ES-I3 (cell line): ENCODE data around the gene MEG3.

Experiments used
- H3K36me3 ChIP-seq: 2 replicates; pipeline ENCODE4 v1.6.1; 2013; ENCODE audit warnings: mild to moderate bottlenecking, low read length, control low read depth, moderate library complexity; ENCODE audit not compliant: insufficient read depth
- H3K4me1 ChIP-seq: 2 replicates; pipeline ENCODE4 v1.6.1; 2013; ENCODE audit warnings: mild to moderate bottlenecking, control low read depth, low read length; ENCODE audit not compliant: insufficient read depth
- H3K9ac ChIP-seq: 2 replicates; pipeline ENCODE4 v1.6.1; 2013; ENCODE audit warnings: low read depth, mild to moderate bottlenecking, low read length, moderate library complexity
- H3K9me3 ChIP-seq: 2 replicates; pipeline ENCODE4 v1.6.1; 2013; ENCODE audit warnings: mild to moderate bottlenecking, low read length, moderate library complexity; ENCODE audit not compliant: control insufficient read depth, insufficient read depth

The MEG3 gene

GRCh38 chr14:100824901-100825712 lies 811 bp upstream of the MEG3 start:
- Histone ChIP-seq H3K9ac (no peak overlapping the region), H3K36me3 (no peaks in the 10 kb centered on the region), H3K4me1 (0 out of 2 replicates have a peak, but pooled peaks cover 4% of the 10 kb centered on the region), H3K9me3 (no peaks in the 10 kb centered on the region)

- Histone ChIP-seq H3K9ac (no peak overlapping the region), H3K4me1 (peaks cover 10% of the 10 kb centered on the region; the same call in 1 of the 2 replicates), H3K36me3 (no peaks in the 10 kb centered on the region), H3K9me3 (no peaks in the 10 kb centered on the region)
These were observed 628 bp downstream of the MEG3 start for GRCh38 chr14:100826391-100827100.

GRCh38 chr14:100827101-100828021 lies 1.4 kb downstream of the MEG3 start:
- H3K9me3 ChIP-seq: no peaks in the 10 kb centered on the region
- no peaks in the 10 kb centered on the region for H3K36me3 ChIP-seq
- H3K9ac ChIP-seq: no peak overlapping the region

GRCh38 chr14:100828031-100828769 lies 2.3 kb downstream of the MEG3 start:
- H3K9ac ChIP-seq: no peak overlapping the region
- H3K4me1 ChIP-seq: peaks cover 14% of the 10 kb centered on the region
- no peaks in the 10 kb centered on the region for H3K36me3 ChIP-seq
- H3K9me3 ChIP-seq: no peaks in the 10 kb centered on the region; the same call in 1 of the 2 replicates

More at GRCh38 chr14:100827101-100828021, 1.4 kb downstream of the MEG3 start:
- peaks cover 11% of the 10 kb centered on the region for H3K4me1 ChIP-seq

GRCh38 chr14:100830681-100831080 lies 4.8 kb downstream of the MEG3 start:
- H3K9me3 ChIP-seq: no peaks in the 10 kb centered on the region; the same call in 1 of the 2 replicates
- H3K9ac ChIP-seq: no peak overlapping the region
- H3K4me1 ChIP-seq: peaks cover 14% of the 10 kb centered on the region
- H3K36me3 ChIP-seq: no peaks in the 10 kb centered on the region

- no peaks in the 10 kb centered on the region for H3K36me3 ChIP-seq
- peaks cover 14% of the 10 kb centered on the region for H3K4me1 ChIP-seq
- H3K9ac ChIP-seq: no peak overlapping the region
- H3K9me3 ChIP-seq: no peaks in the 10 kb centered on the region; the same call in 1 of the 2 replicates
These were observed 6.5 kb downstream of the MEG3 start for GRCh38 chr14:100832311-100832960.

GRCh38 chr14:100834082-100834793 lies 8.3 kb downstream of the MEG3 start:
- Histone ChIP-seq H3K9ac (no peak overlapping the region), H3K9me3 (no peaks in the 10 kb centered on the region; the same call in 1 of the 2 replicates), H3K36me3 (no peaks in the 10 kb centered on the region), H3K4me1 (peaks cover 15% of the 10 kb centered on the region)

- Histone ChIP-seq H3K4me1 (peaks cover 19% of the 10 kb centered on the region), H3K9me3 (no peaks in the 10 kb centered on the region; the same call in 1 of the 2 replicates), H3K36me3 (no peaks in the 10 kb centered on the region), H3K9ac (no peak overlapping the region)
These were observed 9.1 kb downstream of the MEG3 start for GRCh38 chr14:100834794-100835547.

GRCh38 chr14:100835548-100836310 lies 9.8 kb downstream of the MEG3 start:
- no peaks in the 10 kb centered on the region for H3K36me3 ChIP-seq
- H3K9me3 ChIP-seq: no peaks in the 10 kb centered on the region; the same call in 1 of the 2 replicates
- H3K4me1 ChIP-seq: peaks cover 22% of the 10 kb centered on the region
- no peak overlapping the region for H3K9ac ChIP-seq

- H3K4me1 ChIP-seq: peaks cover 22% of the 10 kb centered on the region
- H3K9me3 ChIP-seq: no peaks in the 10 kb centered on the region; the same call in 1 of the 2 replicates
- H3K9ac ChIP-seq: no peak overlapping the region
- H3K36me3 ChIP-seq: no peaks in the 10 kb centered on the region
These were observed 10.4 kb downstream of the MEG3 start for GRCh38 chr14:100836311-100836805.

- H3K36me3 ChIP-seq: no peaks in the 10 kb centered on the region
- H3K9me3 ChIP-seq: no peaks in the 10 kb centered on the region; the same call in 1 of the 2 replicates
- H3K9ac ChIP-seq: no peak overlapping the region
- H3K4me1 ChIP-seq: peaks cover 27% of the 10 kb centered on the region
These were observed 11.3 kb downstream of the MEG3 start for GRCh38 chr14:100836941-100837804.
